GM10266 (cell line): ENCODE results near the gene VSIG10L2.

Experiments
- DNase-seq: peaks from one replicate; pipeline ENCODE4 v3.0.0; 2012; ENCODE audit errors: extremely low spot score
- TF ChIP-seq, protein P1 (sequence below): IDR thresholded peaks from 2 replicates; pipeline ENCODE4 v1.5.1; 2012; ENCODE audit warnings: mild to moderate bottlenecking, low read depth; ENCODE audit not compliant: control insufficient read depth, insufficient read depth; ENCODE audit errors: missing control alignments

VSIG10L2 gene

GRCh38 chr11:125945797-125946520, at the start of gene VSIG10L2:
Gene VSIG10L2 (plus strand): TSS chr11:125946044. CDS start chr11:125946056, 12 bp downstream.
- TF ChIP-seq, protein P1, sequence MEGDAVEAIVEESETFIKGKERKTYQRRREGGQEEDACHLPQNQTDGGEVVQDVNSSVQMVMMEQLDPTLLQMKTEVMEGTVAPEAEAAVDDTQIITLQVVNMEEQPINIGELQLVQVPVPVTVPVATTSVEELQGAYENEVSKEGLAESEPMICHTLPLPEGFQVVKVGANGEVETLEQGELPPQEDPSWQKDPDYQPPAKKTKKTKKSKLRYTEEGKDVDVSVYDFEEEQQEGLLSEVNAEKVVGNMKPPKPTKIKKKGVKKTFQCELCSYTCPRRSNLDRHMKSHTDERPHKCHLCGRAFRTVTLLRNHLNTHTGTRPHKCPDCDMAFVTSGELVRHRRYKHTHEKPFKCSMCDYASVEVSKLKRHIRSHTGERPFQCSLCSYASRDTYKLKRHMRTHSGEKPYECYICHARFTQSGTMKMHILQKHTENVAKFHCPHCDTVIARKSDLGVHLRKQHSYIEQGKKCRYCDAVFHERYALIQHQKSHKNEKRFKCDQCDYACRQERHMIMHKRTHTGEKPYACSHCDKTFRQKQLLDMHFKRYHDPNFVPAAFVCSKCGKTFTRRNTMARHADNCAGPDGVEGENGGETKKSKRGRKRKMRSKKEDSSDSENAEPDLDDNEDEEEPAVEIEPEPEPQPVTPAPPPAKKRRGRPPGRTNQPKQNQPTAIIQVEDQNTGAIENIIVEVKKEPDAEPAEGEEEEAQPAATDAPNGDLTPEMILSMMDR: no peak
- DNase-seq: no peak

DNA sequence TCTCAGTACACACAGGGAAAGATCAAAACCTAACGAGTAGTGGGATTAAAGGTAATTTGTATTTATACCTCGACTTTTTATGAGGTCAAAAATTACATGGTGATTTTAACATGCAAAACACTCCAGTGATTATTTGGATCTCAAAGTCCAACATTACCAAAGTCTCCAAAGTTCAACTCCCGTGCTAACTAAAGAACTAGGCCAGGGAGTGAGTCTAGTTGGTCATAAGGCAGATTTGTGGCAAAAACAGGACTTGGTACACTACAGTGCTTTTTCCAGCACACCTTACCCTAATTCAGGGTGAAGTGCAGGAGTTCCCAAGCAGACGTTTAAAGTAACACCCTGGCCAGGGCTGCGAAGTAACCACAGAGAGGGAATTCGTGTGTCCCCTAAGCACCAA, 44.0 kb upstream of the VSIG10L2 start:
- TF ChIP-seq, protein P1: no peak
- DNase-seq: no peak

- TF ChIP-seq, protein P1: no peak
- no peak for DNase-seq
Measured at GRCh38 chr11:125902277-125902926, 43.4 kb upstream of the VSIG10L2 start.

GRCh38 chr11:125902927-125903710, 42.7 kb upstream of the VSIG10L2 start, which contains the start of gene PUS3:
Gene PUS3 (minus strand): TSS chr11:125903206. CDS start chr11:125896284, 6,922 bp downstream.
- TF ChIP-seq, protein P1: no peak
- DNase-seq: peak; percentile 91

DNA sequence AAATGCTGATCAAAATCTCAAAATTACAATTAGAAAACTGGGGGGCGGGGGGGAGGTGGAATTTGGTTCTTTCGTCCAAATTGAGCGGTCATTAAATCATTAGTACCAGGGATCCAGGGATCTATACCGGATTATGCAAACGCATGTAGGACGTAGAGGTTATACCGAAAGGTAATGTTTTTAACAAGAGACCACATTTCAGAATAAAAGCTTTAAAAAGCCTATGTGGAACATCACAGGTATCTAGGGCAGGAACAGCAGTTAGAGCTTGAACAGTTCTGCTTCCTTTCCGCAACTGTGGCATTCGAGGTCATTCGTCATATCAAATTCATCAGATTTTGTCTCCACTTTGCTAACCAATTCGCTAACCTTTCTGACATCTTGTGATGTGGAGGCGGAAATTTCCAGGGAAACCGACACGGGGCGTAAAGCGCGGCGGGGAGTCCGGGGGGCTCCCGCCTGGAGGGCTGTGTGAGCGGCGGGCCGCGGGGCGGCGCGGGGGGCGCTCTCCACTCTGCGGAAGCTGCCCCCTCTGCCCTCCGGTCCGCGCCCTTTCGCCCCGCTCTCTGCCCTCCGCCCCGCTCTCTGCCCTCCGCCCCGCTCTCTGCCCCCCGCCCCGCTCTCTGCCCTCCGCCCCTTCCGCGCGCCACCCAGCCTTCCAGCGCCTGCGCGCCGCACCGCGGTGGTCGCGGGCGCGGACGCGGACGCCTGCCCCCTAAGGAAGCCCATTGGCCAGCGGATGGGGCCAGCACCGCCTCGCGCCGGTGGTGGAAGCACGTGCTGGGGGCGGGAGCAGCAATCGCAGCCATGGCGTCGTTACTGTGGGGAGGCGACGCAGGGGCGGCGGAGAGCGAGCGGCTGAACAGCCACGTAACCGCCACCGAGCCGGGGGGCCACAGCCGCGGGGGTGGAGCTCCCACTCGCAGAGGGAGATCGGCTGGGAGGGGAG, 41.9 kb upstream of the VSIG10L2 start, which contains the start of gene DDX25:
TSS of gene DDX25 (plus strand) at position 798 of the 949 bp plus-strand sequence. CDS start at position 808, 10 bp downstream.
- no peak for DNase-seq
- TF ChIP-seq, protein P1: no peak

DNA sequence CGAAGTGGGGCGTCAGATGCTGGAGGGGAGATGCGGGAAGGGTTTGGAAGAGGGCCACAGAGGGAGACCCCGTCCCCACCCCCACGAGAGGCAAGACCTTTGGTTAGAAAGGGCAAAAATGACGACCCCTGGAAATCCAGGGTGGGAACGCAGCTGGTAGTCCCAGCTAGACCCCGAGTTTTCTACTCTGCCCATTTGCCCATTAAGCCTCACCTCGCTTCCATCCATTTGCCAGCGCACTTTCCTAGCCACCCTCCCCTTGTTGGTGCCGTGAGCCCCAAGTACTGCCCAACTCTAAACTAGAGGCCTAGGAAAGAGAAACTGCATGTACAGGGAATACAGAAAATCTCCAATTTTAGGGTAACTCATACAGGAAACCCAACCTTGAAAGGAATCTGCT, 41.2 kb upstream of the VSIG10L2 start:
- DNase-seq: no peak
- TF ChIP-seq, protein P1: no peak
